ENCODE data around the gene COG2.

- TF ChIP-seq CTCF (IDR thresholded peaks at IDR 0.05; ENCODE audit: insufficient read depth, low read depth, low read length) (no peak), EZH2 (IDR thresholded peaks at IDR 0.05; ENCODE audit: insufficient read depth, low read length) (no peak)
These were observed 59.2 kb downstream of the COG2 start for GRCh38 chr1:230701434-230701833.

All from astrocyte (in vitro differentiated cells and primary cell).